Endothelial cell of umbilical vein (primary cell): Measurements from ENCODE around the gene NPM1. TPM values are rescaled to one million over a fixed set of nuclear protein-coding genes. Genes with fewer than 3 reads are reported as not detected.
"Not testable (repeated sequence)": the region's sequence is repeated elsewhere in the genome, so short reads cannot be mapped to it uniquely, and the experiment has no call there.

Source experiments
- BruUV-seq: library from RNA; stranded (reverse); fragments of 400-500 nt; replicated peaks from 2 replicates; lab custom pipeline; 2021; lab: Mats Ljungman, UMichigan
- CTCF ChIA-PET: fragments of 300-600, 350-600 bp; sonication (Branson Sonifier 250); formaldehyde crosslinking; loops from one replicate; lab custom pipeline; 2021; ENCODE audit warnings: antibody characterized with exemption, inconsistent platforms; lab: Charles Lee
- POLR2A ChIA-PET: fragments of 300-600, 350-600 bp; sonication (Branson Sonifier 250); formaldehyde crosslinking; loops from one replicate; lab custom pipeline; 2021; ENCODE audit warnings: antibody characterized with exemption, inconsistent platforms; lab: Charles Lee
- DNase-seq: peaks from one replicate; pipeline ENCODE4 v3.0.0-alpha.2; 2011; ENCODE audit warnings: low read depth, low spot score
- FAIRE-seq: peaks from 2 replicates; lab custom pipeline; 2011; peaks lifted over from hg19 to GRCh38; lab: Jason Lieb, UNC
- H2AFZ ChIP-seq: 2 replicates; pipeline ENCODE4 v1.6.0; 2012; ENCODE audit warnings: low read depth, low read length, control low read depth, inconsistent platforms
- H3K27ac ChIP-seq: 2 replicates; pipeline ENCODE4 v1.5.1; 2011; ENCODE audit warnings: low read depth, mild to moderate bottlenecking, control low read depth, low read length, moderate library complexity; ENCODE audit not compliant: insufficient read depth
- H3K27me3 ChIP-seq, 2 experiments: 2 replicates each; pipeline versions ENCODE4 v1.6.0 to v1.6.1; 2011; ENCODE audit warnings: low read length in 2 of 2, mixed read lengths in 1 of 2; ENCODE audit not compliant: control insufficient read depth in 2 of 2, insufficient read depth in 2 of 2
- H3K36me3 ChIP-seq, 2 experiments: 2 replicates in 1 of 2; 3 replicates in 1 of 2; pipeline ENCODE4 v1.5.1; 2011; ENCODE audit warnings: low read length in 2 of 2, mild to moderate bottlenecking in 1 of 2, moderate library complexity in 1 of 2; ENCODE audit not compliant: control insufficient read depth in 2 of 2, insufficient read depth in 2 of 2; ENCODE audit errors: extremely low read depth in 1 of 2
- H3K4me1 ChIP-seq: 3 replicates; pipeline ENCODE4 v1.5.1; 2011; ENCODE audit warnings: mild to moderate bottlenecking, low read length; ENCODE audit not compliant: control insufficient read depth, insufficient read depth; ENCODE audit errors: extremely low read depth
- H3K4me2 ChIP-seq: 2 replicates; pipeline ENCODE4 v1.6.1; 2011; ENCODE audit warnings: low read length, control low read depth, mixed read lengths; ENCODE audit not compliant: insufficient read depth
- H3K4me3 ChIP-seq, 3 experiments: fragments of 200-600 bp in 1 of 3; sonication (generic), shearing (Covaris generic) in 1 of 3; replicated peaks in 1 of 3; 2 replicates each; pipeline ENCODE4 v1.5.1; 2011 to 2016; ENCODE audit warnings: control low read depth in 3 of 3, low read length in 3 of 3, mild to moderate bottlenecking in 2 of 3, inconsistent platforms in 1 of 3, low read depth in 1 of 3, moderate library complexity in 1 of 3; ENCODE audit not compliant: insufficient read depth in 1 of 3
- H3K79me2 ChIP-seq: 2 replicates; pipeline ENCODE4 v1.6.0; 2012; ENCODE audit warnings: low read length, inconsistent platforms; ENCODE audit not compliant: control insufficient read depth, insufficient read depth
- H3K9ac ChIP-seq: replicated peaks from 2 replicates; pipeline ENCODE3; 2011; ENCODE audit warnings: low read length, control low read depth; ENCODE audit not compliant: insufficient read depth; ENCODE audit errors: extremely low read depth
- H3K9me1 ChIP-seq: replicated peaks from 3 replicates; pipeline ENCODE4 v1.6.0; 2011; ENCODE audit warnings: mild to moderate bottlenecking, low read length; ENCODE audit not compliant: control insufficient read depth, insufficient read depth; ENCODE audit errors: extremely low read depth
- H3K9me3 ChIP-seq: replicated peaks from 2 replicates; pipeline ENCODE4 v1.5.1; 2012; ENCODE audit warnings: low read length, inconsistent platforms; ENCODE audit not compliant: control insufficient read depth, insufficient read depth
- H4K20me1 ChIP-seq: replicated peaks from 2 replicates; pipeline ENCODE3; 2011; ENCODE audit warnings: mild to moderate bottlenecking, low read length; ENCODE audit not compliant: control insufficient read depth, insufficient read depth; ENCODE audit errors: extremely low read depth
- CTCF ChIP-seq, 2 donors: IDR thresholded peaks; 1 replicate in 1 of 2; 2 replicates in 1 of 2; pipeline ENCODE4 v1.5.1; 2011; ENCODE audit warnings: low read length in 2 of 2, mild to moderate bottlenecking in 2 of 2, moderate library complexity in 2 of 2, control low read depth in 1 of 2, inconsistent platforms in 1 of 2, low read depth in 1 of 2; ENCODE audit not compliant: insufficient read depth in 1 of 2; ENCODE audit errors: extremely low read depth in 1 of 2
- EZH2 ChIP-seq: IDR thresholded peaks from 2 replicates; pipeline ENCODE4 v1.6.1; 2012; ENCODE audit warnings: borderline replicate concordance, low read depth, mild to moderate bottlenecking, moderate library complexity, low read length, inconsistent platforms; ENCODE audit not compliant: severe bottlenecking
- FOS ChIP-seq: IDR thresholded peaks from 2 replicates; pipeline ENCODE4 v1.6.1; 2011; ENCODE audit warnings: mild to moderate bottlenecking, low read length, moderate library complexity, borderline replicate concordance; ENCODE audit not compliant: insufficient read depth
- GATA2 ChIP-seq: IDR thresholded peaks from 2 replicates; pipeline ENCODE4 v1.7.0; 2011; ENCODE audit warnings: low read depth, mild to moderate bottlenecking, moderate library complexity, mixed read lengths, low read length; ENCODE audit not compliant: insufficient read length, insufficient read depth
- JUN ChIP-seq: IDR thresholded peaks from 2 replicates; pipeline ENCODE4 v1.6.1; 2011; ENCODE audit warnings: borderline replicate concordance, low read depth; ENCODE audit not compliant: insufficient read length, insufficient read depth
- MYC ChIP-seq: IDR thresholded peaks from one replicate; pipeline ENCODE4 v1.6.1; 2011; ENCODE audit warnings: mild to moderate bottlenecking, low read depth, low read length
- POLR2A ChIP-seq: IDR thresholded peaks from 2 replicates; pipeline ENCODE4 v1.6.1; 2012; ENCODE audit warnings: low read depth, mild to moderate bottlenecking, control low read depth, low read length
- POLR2AphosphoS5 ChIP-seq: IDR thresholded peaks from 2 replicates; pipeline ENCODE4 v1.6.1; 2012; ENCODE audit warnings: low read depth, mild to moderate bottlenecking, control low read depth, low read length, moderate library complexity; ENCODE audit not compliant: insufficient read depth
- dilution Hi-C: fragments of 300-500 bp; cut with MboI; formaldehyde crosslinking; loops from one replicate; pipeline ENCODE4 v1.15.0; 2019; ENCODE audit warnings: low sequenced_read_pairs; ENCODE audit not compliant: extremely low pct_ligation_motif_present
- intact Hi-C: fragments of 100-400 bp; cut with micrococcal nuclease; formaldehyde crosslinking; loops from one replicate; pipeline ENCODE4 v1.10.0; 2022
- polyA plus RNA-seq, 4 experiments: library from polyadenylated mRNA; depleted of rRNA in 3 of 4; stranded (reverse) in 3 of 4; unstranded in 1 of 4; fragments of >200 nt; gene quantifications; 2 replicates each; pipeline versions ENCODE4 v1.2.1 to v1.2.3, GENCODE V29; 2011 to 2012; ENCODE audit warnings: missing spikeins in 1 of 4
- total RNA-seq: library from RNA; stranded (reverse); gene quantifications from 2 replicates; pipeline ENCODE4 v1.2.3, GENCODE V29; 2021
- TF ChIP-seq, protein P1 (sequence below): IDR thresholded peaks from 2 replicates; pipeline ENCODE4 v1.6.1; 2011; ENCODE audit not compliant: insufficient read depth, insufficient read length

Gene NPM1
- total and polyA plus RNA-seq, 2 donors (not counting 3 experiments of a cell fraction or from before 2014, with no cell fraction given) = 618 to 1,695 TPM

GRCh38 chr5:171357843-171358242, 29.8 kb upstream of the NPM1 start:
- no TSS peak for BruUV-seq
- Histone ChIP-seq H3K9ac (no peak overlapping the region), H3K9me3 (no peaks in the 10 kb centered on the region), H3K27ac (no peak overlapping the region), H4K20me1 (no peaks in the 10 kb centered on the region), H3K4me1 (no peaks in the 10 kb centered on the region), H3K79me2 (no peaks in the 10 kb centered on the region), H3K4me2 (no peak overlapping the region), H3K4me3 (no peak overlapping the region), H3K27me3 (no peaks in the 10 kb centered on the region), H3K9me1 (no peaks in the 10 kb centered on the region), H3K36me3 (no peaks in the 10 kb centered on the region), H2AFZ (no peak overlapping the region)
- CTCF ChIA-PET = interaction anchor here (1.1 kb wide), 1 partner anchor 15 kb away, joined by 5 read pairs; no protein-coding TSS in a partner anchor
- TF ChIP-seq MYC = no peak
- no peak for TF ChIP-seq GATA2
- TF ChIP-seq POLR2A = no peak
- TF ChIP-seq, protein P1, sequence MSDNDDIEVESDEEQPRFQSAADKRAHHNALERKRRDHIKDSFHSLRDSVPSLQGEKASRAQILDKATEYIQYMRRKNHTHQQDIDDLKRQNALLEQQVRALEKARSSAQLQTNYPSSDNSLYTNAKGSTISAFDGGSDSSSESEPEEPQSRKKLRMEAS = no peak
- no peak for TF ChIP-seq EZH2
- TF ChIP-seq POLR2AphosphoS5 = no peak
- no peak for TF ChIP-seq JUN
- no peak for TF ChIP-seq FOS
- TF ChIP-seq CTCF (IDR thresholded peaks at IDR 0.05; ENCODE audit: extremely low read depth in 1 of 2, insufficient read depth in 1 of 2, low read depth in 1 of 2, low read length in 2 of 2) = no peak
- POLR2A ChIA-PET = no interaction called here
- FAIRE-seq (no peak), DNase-seq (no peak)
- intact Hi-C loops (no loop called here), dilution Hi-C loops (no loop called here)

GRCh38 chr5:171361151-171361550, 26.5 kb upstream of the NPM1 start:
- H3K9ac ChIP-seq, FAIRE-seq, DNase-seq, dilution Hi-C loops, H3K4me3 ChIP-seq, H3K79me2 ChIP-seq, CTCF ChIA-PET, H3K9me3 ChIP-seq, H2AFZ ChIP-seq, BruUV-seq, intact Hi-C loops, H3K36me3 ChIP-seq, H3K4me2 ChIP-seq, H3K27ac ChIP-seq, POLR2A ChIA-PET, H3K4me1 ChIP-seq, H4K20me1 ChIP-seq, H3K27me3 ChIP-seq, H3K9me1 ChIP-seq: not testable (repeated sequence)

GRCh38 chr5:171363249-171363648, 24.4 kb upstream of the NPM1 start:
- FAIRE-seq, H2AFZ ChIP-seq, H3K27ac ChIP-seq, H3K9ac ChIP-seq, H4K20me1 ChIP-seq, H3K4me2 ChIP-seq, H3K36me3 ChIP-seq, H3K79me2 ChIP-seq, H3K4me1 ChIP-seq, POLR2A ChIA-PET, H3K27me3 ChIP-seq, H3K9me1 ChIP-seq, BruUV-seq, H3K9me3 ChIP-seq, CTCF ChIA-PET, DNase-seq, intact Hi-C loops, H3K4me3 ChIP-seq, dilution Hi-C loops: not testable (repeated sequence)
